NCI-H1105 treated with DMSO at 0.1 percent for 48 hours (cell line): ENCODE data around the gene GSDME.
A peak's percentile ranks its signal among the peaks of the same experiment; 100 is the strongest.

Source experiments
- DNase-seq: peaks from one replicate; lab custom pipeline; 2025; lab: John Stamatoyannopoulos, UW

GSDME gene

DNA sequence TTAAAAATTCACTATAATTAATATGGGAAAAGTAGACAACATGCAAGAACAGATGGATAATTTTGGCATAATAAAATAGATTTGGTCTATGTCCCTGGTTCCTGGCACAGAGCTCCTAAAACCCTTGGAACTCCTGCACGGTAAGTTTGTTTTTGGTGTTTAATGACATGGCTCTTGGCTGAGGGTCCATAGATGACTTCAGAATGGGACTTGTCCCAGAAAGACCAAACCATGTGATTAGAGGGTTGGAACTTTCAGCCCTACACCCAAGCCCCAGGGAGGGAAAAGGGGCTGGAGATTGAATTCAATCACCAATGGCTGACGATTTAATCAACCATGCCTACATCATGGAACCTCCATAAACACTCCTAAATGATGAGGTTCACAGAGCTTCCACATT, 12.6 kb upstream of the GSDME start:
- DNase-seq: no peak

DNA sequence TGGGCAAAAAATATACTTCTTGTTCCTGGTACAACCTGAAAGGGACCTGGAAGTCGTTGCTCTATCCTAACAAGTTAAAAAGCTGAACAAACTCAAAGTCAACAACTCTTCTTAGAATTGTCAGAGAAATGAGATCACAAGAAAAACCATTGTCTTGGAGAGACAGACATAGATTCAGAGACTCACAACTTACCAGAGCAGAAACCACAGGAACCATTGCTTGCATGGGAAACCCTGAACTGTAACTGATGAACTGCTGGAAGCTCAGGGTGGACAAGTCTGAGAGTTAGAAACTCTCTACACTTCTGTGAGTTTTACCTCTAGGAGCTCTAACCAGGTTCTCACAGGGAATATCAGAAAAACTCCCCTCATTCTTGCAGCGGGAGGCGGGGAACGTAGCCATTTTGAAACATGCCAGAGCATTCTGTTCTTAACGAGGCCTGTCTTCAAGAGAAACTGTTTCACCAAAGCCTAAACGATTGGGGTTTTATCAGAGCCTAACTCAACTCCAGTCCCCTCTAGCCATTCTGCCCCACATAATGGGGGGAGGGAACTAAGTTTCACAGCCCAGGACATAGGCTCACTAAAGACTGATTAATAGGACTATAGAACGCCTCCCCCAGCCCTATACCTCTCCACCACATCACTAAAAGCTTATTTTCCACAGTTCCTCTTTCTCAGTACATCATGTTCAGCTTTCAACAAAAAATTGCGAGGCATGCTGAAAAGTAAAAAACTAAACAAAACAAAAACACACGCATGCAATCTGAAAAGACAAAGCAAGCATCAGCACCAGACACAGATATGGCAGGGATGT, 12.0 kb upstream of the GSDME start:
- DNase-seq: no peak

DNA sequence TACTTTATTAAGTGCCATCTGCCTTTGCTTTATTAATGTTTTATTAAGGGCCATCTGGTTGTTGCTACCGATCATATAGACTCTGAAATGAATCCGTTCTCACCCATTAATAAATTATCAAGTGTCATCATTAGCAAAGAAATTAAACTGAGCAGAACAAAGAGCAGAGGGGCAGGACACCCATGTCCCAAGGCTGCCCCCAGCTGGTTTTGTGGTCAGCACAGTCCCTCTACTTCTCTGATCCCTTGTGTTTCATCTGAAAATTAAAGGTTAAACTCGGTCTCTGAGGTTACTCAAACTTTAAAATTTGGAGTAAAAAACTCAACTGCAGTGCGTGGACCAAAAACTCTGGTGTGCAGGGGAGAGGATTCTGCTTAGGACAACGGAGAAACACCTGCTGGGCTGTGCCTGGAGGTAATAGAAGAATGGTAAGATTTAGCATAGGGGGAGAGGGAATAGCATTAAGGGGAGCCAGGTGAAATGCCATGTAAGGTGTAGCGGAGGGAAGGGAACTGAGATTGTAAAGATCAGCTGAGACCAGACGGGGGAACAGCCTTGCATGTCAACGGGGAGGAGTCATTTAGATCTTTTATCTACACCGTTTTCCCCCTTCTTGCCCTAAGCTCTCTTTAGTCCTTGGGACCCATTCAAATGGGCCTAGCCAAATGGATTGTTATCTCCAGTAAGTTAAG, 10.8 kb upstream of the GSDME start:
- no peak for DNase-seq

DNA sequence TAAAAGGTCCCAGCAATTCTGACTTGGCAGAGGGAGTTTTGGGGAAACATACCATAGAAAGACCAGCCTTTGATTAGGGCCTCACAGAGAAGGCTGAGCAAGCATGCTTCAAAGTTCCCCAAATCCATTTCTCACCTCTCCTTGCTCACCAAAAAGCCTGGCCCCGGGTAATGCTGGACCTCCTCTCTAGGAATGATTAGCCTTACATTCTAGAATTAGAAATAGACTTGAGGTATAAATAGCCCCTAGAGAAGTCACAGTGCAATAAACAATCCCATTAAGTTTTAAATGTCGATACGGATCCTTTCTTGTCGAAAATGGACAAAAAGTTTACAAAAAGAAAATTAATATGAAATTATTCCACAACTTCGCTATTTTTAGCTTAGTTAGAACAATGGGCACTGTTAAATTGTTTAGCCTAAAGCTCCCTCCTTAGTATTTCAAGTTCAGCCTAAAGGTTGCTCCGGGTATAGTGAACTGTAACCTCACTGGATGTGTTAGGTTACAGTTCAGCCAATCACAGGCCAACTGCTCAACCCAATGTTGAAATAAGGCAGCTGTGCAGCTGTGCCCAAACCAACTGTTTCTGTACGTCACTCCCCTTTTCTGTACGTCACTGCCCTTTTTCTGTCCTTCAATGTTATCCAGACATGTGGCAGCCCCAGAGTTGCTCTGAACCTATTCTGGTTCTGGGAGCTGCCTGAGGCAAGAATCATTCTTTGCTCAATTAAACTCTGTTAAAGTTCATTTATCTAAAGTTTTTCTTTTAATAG, 7.9 kb upstream of the GSDME start:
- no peak for DNase-seq

DNA sequence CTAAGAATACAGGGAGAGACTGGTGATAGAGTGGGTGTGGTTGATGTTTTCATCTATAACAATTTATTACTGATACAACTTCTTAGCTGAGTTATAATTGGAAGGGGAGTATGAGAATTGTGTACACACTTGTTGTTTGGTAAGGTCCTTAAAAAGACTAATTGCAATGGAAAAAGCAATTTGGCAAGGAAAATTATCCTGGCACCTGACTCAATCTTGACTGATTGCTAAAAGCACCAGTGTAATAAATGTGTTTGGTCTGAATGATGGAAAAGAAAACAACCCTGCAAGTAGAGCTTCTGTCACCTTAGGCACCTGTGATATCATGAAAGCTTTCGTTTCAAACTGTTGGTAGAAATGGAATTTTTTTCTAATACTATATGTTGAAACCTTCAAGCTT, 6.7 kb upstream of the GSDME start:
- peak; percentile 78 for DNase-seq

DNA sequence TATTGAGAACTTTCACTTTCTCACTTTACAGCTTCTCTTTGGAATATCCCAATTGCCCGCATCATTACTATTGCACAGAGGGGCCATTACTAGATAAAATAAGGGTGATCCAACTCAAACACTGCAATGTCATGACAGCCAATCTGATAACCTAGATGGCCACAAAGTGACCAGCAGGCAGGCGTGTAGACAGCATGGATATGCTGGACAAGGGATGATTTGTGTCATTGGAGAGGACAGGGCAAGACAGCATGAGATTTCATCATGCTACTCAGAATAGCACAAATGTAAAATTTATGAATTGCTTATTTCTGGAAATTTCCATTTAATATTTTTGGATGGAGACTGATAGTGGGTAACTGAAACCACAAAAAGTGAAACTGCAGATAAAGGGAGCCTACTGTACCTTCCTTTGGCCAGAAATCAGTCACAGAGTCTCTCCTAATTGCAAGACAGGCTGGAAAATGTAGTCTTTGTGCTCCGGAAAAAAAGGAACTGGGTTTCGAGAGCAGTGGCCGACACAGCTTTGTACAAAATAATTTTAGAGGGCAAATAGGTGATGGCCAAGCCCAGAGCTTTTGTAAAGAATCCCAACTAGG, 6.1 kb upstream of the GSDME start:
- no peak for DNase-seq

DNA sequence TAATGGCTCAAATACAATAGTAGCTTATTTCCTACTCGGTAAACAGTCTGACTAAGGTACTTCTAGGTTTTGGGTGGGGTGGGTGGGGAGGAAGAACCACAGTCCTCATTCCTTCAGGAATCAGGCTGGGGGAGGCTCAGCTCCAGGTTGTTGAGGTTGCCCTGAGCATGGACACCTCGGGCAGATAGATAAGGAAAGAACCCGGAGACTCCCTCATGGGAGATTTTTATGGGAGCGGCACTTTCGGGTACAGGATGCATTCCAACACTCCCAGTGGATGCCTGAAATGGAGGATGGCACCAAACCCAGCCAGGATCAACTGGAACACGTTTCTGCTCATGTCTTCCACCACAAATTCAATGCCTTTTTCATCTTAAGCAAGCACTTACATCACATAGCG, 5.5 kb upstream of the GSDME start:
- DNase-seq: no peak

DNA sequence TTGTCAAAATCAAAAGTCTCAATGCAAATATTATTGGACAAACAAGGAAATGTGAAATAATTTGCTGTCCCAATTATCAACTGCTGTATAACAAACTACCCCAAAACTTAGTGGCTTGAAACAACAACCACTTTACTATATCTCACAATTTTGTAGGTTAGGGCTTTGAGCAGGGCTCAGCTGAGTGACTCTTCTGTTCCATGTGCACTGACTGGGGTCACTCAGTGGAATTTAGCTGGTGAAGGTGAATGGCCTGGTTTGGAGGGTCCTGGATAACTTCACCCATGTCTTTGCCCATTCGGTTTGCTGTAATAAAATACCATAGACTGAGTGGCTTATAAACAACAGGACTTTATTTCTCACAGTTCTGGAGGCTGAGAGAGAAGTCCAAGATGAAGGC, 3.7 kb upstream of the GSDME start:
- no peak for DNase-seq

DNA sequence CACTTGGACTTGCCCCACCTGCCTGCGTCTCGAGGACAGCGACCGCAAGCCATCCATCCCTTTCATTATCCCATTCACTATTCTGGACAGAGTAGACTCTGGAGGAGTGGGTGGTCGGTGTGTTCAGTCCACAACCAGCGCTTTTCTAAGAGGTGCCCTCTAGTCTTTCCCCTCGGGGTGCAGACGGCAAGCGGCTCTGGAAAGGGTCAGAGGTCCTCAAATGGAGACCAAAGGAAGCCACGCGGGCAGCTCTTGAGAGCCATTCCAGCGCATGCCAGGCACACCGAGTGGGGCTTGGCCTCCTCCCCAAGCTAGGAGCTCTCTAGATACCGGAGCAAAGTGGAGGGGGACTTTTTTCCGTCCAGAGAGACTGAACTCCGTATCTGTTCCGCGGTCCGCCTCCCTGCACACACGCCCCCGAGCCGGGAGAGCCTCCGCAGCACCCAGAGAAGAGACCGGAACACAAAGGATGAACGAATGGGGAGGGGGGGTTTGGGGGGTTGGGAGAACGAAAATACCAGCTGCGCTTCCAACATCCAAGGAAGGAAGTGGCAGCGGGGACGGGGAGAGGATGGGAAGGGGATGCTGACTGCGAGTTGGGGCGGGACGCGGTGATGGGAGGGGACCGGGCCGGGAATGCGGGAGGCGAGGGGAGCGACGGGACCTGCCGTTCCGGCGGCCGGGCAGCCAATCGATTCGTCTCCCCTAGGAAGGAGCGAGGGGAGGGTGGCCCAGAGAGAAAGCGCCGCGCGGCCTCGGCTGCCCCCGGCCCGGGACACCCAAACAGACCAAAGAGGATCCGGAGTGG, 515 bp downstream of the GSDME start:
- peak; percentile 28 for DNase-seq

DNA sequence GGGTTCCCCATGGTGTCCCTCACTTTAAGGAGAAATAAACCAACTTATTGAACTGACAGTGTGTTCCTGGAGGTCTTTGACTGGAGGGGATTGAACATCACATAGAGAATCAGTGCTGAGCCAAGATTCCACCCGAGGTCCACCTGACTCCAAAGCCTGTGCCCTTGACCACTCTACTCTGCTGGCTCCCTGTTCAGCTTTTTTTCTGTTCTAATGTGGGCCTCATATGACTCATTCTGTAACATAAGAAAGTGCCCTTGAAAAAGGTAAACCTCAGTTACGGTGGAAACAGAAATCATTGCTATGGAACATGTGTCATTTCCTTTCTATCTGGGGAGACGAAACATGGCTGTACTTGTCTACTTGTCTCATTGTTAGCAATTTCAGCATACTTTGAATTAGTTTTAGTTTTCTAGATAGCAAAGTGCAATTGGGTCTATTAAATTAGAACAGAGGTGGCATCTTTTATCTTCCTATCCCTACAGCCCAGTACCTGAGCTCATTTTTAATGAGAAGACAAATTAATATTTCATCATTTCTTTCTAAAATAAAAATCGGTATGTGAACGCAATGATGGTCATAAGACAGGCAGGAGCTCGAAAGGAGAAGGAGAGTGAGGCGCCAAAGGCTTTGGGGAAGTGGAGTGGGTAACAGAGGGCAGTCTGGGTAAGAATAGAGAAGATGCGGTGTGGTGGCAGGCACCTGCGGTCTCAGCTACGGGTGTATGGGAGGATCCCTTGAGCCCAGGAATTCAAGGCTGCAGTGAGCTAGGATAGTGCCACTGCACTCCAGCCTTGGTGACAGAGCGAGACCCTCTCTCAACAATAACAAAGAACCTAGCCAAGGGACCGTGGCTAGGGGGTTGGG, 1.5 kb downstream of the GSDME start:
- no peak for DNase-seq

DNA sequence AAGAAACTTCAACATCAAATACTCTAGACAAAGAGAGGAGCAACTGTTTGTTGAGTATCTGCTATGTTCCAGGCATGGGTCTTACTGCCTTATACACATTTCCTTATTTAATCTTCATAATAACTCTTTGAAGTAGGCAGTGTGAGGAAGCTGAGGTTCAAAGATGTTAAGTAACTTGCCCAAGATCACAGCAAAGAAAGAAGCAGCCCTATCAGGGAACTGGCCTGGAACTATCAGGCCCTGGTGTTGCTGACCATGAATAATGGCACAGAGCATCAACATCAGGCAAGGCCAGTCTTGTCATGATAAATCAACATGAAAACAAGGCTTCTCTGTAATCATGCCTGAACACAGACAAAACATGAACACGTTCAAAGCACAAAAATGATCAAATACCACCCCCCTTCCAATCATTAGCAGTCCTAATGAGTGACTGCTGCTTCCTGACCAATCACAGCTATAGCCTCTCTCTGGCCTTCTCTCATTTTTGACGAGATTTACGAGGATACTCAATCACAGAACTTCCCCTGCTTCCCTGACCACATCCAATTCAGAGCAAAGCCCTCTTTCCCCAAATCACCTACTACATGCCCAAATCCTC, 2.3 kb downstream of the GSDME start:
- DNase-seq: no peak

DNA sequence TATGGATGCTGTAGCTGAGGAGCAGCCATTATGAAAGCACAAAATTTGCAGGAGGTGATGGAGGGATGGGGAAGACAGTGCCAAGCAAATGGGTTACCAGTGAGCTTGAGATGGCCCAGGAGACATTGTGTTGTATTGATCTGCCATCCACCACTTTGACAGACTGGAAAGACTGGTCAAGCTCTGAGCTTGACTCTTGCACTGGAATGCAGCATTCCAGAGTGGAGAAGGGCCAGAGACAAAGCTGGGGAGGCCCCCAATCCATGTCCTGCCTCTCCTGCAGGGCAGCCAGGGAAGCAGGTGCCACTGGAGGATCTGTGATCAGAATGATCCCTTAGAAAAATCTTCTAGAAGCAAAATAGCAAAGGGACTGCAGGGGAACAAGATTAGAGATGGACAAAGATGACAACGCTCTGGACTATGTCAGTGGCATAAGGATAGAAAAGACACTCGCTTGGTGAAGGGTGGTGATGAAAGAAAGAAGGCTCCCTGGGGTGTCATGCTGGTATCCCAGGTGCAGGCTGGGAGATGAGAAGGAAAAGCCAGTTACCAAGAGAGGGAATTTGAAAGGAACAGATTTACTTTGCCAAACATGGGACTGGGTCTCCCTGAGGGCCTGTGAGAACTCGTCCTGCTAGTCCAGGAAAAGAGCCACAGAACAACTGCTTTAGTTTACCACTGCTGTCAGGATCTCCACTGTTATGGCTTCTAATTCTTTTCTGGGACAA, 5.0 kb downstream of the GSDME start:
- DNase-seq: no peak

DNA sequence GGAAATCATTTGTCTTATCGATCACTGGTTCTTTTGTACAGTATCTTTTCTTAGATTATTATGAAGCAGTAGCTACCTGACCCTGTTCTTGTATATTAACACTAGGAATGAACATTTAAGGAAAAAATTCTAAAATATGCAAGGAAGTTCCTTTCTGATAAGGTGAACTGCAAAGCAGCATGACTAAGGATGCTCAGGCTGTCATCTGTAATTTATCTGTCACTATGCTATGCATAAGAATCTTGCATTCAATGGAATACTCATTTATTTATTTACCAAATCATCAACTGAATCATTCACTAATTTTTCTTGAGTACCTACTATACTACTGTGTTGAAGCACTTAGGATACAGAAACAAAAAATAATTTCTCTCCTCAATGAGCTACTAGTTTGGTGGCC, 5.8 kb downstream of the GSDME start:
- no peak for DNase-seq

DNA sequence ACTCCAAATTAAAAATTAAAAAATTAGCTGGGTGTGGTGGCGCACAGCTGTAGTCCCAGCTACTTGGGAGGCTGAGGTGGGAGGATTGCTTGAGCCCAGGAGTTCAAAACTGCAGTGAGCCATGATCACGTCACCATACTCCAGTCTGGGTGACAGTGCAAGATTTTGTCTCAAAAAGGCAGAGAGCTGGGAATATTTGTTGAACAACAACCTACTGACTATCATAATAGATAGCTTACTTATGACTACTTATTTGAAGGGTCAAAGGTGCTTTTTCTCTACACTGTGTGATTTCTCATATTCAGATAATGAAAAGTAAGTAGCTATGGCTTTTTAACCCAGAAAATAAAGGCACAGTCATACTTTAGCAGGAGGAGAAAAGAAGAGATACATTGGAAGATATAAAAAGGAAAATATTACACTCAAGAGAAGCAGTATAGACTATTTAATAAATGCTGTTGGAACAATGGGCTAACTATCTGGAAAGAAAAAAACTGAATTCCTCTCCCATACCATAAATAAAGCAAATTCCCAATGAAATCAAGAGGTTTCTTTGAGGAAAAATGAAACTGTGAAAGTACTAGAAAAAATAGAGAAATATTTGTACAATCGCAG, 6.7 kb downstream of the GSDME start:
- no peak for DNase-seq

DNA sequence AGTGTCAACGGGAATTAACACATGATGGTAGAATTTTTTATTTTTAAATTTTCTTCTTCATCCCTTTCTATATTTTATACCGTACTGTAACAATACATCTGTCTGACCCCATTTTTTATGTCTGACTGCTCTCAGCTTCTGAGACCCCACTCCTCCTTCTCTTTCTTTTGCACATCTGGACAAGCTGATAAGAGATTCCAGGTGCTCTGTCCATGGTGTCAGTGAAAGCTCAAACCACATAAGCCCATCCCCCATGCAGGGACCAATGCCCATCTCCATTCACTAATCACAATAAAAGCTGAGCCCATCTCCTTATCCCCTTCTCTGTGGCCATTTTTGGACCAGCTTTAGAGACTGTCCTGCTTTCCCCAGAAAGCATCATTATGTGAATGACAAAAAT, 8.7 kb downstream of the GSDME start:
- no peak for DNase-seq

DNA sequence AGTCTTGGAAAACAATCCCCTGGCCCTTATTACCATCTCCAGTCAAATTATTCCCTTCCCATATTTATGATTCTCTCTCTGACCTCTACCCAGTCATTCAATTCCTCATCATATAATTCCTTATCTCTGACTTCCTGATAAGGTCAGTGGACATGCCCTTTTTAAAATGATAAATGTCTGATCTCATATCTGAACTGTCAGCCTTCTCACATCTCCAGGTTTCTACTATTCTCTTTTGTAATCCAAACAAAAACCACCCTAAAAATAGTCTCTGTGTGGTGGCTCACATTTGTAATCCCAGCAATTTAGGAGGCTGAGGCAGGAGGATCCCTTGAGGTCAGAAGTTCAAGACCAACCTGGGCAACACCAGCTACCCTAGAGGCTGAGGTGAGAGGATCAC, 11.9 kb downstream of the GSDME start:
- no peak for DNase-seq

DNA sequence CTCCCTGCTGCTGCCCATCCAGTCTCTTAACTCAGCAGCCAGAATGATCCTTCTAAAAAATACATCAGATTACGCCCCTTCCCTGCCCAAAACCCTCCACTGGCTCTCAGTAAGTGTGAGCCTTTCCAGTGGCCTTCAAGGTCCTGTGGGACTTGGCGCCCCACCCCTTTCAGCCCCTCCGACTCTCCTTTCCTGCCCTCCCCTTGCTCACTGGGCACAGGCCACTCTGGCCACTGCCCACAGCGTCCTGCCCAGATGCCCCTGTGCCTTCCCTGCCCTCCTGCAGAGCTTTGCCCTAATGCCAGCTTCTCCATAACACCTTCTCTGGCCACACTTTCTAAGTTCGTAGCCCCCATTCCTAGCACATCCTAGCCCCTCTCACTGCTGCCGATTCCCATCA, 13.8 kb downstream of the GSDME start:
- DNase-seq: no peak

DNA sequence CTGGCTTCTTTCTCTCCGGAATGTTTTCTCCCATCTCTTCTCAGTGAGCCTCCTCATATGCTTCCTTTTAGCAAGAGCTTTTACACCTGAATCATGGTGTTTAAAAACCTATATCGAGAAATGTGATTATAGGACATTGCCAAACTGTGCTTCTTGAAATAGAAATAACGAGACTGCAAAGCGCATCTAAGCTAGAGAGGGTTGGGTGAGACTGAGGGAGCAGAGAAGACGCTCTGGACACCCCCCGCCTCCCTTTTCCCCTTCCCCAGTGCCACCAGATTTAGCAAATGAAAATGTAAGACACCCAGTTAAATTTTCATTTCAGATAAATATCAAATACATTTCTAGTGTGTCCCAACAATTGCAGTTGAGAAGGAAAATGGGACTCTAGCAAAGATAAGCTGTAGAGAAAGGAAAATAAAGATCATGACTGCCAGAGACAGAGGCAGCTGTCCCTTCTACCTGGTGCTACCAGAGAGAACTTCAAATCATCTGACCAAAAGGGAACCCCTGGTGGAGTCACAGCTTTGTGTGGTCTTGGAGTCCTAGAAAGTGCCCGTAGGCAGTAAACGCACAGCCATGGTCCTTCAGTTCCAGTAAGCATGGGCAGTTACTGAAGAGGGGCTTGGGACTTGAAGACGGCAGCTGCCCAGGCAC, 14.6 kb downstream of the GSDME start:
- DNase-seq: no peak
